HG03095 (cell line): ENCODE data around the gene CYP4B1.
"Not testable (repeated sequence)": the region's sequence is repeated elsewhere in the genome, so short reads cannot be mapped to it uniquely, and the experiment has no call there.

ENCODE experiments used
- ATAC-seq: cut with Tn5 transposase; IDR thresholded peaks from one replicate; pipeline ENCODE4 v1.9.1; 2021; ENCODE audit warnings: moderate library complexity; ENCODE audit not compliant: unreplicated experiment

CYP4B1 gene

DNA sequence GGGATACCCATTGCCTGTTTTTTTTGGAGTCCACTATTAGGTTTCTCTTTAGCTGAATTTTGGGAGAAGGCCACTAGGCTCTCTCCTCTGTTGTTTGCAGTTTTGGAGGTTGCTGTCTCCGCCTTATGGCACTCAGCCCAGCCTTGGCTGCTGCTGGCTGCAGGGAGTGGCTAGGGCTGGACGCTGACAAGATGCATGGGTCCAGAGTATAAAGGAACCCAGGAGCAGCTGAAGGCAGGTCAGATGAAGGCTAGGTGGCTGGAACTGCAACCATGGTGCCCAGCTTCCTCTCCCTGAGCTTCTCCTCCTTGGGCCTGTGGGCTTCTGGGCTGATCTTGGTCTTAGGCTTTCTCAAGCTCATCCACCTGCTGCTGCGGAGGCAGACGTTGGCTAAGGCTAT, at the start of gene CYP4B1:
Gene CYP4B1, plus strand, starts transcription at position 237 of the 400 bp plus-strand sequence. Its CDS starts 36 bp downstream, at position 273.
- no peak for ATAC-seq

DNA sequence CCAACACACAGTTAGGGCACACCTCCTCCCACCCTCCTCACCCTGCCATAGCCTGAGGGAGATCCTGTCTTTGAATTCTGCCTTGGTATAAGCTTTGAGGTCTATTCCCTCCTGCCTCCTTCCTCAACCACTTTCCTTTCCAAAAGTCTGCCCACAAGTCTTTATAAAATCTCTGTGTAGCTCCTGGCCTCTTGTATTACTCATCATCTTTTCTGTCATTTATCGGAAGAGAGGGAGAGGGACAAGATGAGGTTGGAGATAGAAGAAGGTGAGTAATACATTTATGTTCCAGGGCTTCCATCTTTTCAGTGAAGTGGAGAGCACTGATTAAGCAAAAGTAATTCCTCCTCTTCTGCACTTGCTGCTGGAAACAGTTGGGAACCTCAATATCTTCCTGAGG, 49.4 kb upstream of the CYP4B1 start:
- no peak for ATAC-seq

DNA sequence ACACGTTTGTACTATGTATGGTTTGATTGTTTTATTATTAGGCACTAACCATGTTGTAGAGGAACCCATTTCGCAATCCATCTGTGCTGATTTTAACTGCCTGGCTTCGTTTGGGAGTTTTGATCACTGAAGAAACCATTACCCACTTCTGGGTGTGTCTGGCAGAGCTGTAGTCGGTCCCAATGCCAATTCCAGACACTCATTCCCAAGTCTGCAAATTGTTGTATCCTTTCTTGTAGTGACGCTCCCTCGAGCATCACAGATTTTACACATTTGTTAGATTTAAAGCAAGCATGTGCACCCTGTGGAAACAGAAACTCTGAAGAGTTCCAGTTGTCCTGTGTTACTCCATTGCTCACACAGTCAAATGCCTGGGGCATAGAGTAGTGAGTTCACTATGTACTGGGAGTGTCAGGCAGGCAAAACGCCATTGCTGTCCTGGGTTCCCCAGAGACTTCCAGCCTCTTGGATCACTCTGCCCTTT, 48.9 kb upstream of the CYP4B1 start:
- no peak for ATAC-seq

DNA sequence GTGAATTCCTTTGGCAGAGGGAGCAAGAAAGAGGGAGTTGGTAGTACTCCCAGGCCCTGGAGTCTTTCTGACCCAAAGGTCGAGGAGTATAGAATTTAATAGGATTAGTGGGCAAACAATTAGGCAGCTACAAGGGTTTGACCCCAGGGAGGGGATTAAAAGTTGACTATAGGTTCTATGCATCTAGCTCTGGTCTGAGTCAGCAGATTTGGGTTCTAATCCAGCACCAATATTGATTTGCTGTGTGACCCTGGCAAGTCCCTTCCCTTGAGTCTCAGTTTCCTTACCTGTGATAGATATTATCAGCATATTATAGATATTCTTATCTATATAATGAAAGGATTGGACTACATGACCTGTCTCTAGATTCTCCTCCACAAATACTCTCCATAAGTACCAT, 44.9 kb upstream of the CYP4B1 start:
- no peak for ATAC-seq

DNA sequence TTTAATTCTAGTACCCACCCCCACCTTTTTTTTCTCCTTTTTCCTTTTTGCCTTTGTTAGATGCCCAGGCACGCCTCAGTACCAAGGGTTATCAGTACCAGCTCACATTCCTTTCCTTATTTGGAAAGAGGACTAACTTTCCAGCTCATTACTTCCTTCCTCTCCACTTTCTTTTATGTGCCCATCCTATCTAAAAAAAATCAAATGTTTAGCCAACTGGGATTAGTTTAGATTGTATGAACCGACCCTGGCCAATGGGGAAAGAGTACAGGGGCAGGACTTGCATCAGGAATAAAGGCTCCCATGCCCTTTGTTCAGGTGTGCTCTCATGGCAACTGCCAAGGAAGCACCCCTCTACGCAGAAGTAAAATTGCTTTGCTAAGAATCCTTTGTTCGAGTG, 44.1 kb upstream of the CYP4B1 start:
- ATAC-seq = not testable (repeated sequence)

DNA sequence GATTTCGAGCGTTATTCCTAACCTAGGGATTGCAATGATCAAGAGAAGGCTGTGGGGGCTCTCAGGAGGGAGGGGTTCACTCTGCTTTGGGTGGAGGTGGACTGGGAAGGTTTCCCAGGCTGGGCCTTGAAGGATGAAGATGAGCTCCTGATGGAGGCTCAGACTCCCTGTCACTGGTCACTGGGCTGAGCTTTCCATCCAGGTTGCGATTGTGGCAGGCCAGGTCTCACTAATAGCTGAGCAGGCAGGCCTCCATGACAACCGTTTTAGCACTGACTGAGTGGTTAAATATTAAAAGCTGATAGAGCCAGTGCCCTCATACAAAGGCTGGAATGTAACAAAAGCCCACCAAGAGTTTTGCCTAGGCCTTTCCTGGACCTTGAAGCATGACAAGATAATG, 43.7 kb upstream of the CYP4B1 start:
- no peak for ATAC-seq

DNA sequence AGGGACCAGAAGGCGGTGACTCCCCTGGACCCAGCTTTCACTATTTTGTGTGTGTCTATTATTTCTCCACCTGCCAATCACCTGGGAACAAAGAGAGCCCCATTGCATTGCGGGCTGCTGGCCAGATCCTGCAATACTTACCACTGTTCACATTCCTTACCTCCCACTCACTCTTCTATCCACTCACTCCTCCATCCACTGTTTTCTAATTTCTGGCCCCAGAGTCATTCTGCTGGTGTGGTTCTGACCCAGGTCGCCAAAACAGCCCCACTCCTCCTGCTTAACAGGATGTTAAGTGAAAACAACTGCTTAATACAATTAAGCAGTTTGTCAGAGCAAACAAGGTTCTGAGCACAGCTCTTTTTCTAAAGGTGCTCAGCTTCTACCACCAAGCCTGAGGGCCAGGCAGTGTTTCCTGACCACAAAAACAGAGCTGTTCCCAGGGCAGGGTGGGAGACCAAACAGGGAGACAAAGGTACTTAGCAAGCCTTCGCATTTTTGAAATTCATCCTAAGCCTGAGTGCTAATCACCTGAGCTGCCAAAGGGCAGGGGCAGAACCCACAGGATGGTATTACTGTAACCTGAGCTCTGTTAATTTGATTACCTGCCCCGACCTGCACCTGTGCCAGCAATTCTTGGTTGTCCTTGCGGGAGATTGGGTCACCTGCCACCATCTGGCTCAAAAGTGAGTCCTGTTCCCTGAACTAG, 41.4 kb upstream of the CYP4B1 start:
- ATAC-seq = no peak

DNA sequence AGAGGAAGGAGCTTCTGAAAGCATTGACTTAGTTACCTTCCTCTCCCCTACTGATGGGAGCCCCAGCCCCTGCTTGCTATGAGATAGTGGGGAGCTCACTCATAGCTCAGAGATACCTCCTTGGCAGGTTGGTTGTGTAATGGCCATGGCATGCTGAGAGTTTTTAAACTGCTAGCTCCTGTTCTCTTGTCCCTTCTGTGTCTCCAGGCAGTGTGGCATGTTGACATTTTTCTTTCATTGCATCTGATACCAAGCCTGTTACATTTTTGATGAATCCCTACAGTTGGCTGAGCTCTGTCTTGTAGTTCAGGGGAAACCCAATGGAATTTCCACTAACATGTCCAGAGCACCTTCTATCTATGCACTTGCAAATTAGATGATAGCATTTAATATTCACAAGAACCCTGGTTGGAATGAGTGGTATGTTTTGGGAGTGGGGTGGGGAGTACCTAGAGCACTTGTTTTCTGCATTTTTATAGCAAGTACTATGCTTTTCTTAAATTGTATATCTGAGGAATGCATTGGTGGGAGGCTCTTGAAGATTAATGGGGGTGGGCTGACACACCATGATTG, 40.8 kb upstream of the CYP4B1 start:
- ATAC-seq = no peak

DNA sequence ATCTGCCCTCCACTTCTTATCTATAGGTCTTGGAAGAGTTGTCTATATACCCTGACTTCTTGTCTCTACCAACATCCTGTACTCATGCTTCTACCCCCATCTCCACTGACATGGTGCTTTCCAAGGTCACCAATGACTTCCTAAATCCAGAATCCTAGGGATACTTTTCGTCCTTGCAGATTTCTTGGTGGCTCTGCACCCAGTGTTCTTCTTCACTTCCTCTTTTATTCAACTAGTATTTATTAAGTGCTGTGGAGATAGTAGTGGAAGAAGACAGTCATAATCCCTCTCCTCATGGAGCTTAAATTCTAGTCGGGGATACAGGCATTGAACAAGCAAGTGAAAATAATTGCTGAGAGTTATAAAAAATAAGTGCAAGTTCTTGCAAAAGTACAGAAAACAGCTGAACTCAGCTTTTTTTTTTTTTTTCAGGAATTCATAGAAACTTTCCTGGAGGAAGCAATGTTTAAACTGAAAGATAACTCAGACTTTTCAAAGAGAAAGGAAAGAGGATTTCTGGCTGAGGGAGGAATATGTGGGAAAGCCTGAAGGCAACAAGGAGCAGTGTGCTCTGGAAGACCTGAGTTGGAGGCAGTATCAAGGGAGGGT, 38.2 kb upstream of the CYP4B1 start:
- ATAC-seq = no peak

DNA sequence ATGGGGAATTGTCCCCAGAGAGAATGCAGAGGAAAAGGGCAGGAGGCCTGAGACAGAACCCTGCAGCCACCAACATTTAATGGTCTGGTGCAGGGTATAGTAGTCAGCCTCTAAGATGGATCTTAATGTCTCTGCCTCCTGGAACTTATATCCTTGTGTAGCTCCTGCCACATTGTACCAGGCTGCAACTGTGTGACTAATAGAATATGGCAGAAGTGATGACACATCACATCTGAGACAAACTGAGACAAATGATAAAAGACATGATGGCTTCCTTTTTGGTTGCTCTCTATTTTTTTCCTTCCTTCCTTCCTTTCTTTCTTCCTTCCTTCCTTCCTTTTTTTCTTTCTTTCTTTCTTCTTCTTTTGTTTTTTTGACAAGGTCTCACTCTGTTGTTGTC, 37.1 kb upstream of the CYP4B1 start:
- ATAC-seq = no peak

DNA sequence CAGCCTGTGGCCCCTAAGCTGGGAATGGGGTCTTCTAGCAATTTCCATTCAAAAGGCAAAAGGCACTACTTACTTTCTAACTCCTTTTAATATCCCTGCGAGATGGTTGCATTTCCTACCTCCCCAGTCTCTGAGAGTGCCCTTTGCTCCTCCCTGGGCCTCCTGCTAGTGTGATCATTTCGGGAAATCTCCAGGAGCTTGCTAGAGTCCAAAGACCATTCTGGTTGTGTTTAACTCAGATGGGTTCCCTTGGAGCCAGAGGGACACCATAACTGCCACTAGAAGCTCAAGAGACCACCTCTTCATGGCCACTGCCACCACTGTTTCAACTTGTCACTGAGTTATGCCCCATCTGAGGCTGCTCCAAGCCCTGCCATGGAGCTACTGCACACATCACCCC, 34.4 kb upstream of the CYP4B1 start:
- ATAC-seq = no peak

DNA sequence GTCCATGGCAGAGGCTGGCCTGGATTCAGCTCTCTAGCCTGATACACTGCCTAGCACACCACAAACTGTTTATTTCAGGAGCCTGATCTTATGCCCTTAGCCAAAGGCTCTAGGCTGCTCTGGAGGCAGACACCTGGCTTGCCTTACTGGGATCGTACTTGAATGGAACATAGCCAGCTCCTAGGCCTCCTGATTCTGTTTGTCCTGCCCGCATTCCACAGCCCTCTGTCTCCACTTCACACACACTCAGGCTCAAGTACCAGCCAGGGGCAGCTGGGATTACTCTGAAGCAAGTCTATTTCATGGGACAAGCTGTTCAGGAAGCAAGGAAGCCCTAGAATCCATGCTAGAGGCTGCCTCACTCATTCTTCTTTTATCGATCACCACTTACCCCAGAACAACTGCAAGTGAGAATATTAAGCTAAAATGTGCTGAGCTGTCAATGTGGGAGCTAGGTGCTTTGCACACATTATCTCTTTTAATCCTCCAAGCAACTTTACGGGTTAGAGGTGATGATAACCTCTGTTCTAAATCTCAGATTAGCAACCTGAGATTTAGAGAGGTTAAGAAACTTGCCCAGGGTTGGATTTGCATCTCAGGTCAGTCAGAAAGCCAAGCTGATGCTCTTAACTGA, 31.1 kb upstream of the CYP4B1 start:
- no peak for ATAC-seq

DNA sequence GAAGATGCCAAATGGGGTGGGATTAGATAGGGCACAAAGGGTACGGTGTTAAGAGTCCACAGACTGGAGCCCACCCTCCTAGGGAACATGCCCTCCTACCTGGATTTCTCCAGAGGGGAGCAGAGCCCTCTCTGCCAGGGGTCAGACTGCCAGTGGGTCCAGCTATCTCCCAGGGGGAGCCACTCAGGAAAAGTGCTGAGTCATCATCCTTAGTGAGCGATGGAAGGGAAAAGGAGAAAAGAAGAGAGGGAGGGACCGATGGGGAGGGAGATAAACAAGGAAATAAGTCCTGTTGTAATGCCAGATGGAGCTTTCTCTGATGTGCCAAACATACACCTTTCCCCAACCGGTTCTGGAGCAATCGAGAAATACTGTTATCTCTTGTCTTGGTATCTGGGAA, 30.4 kb upstream of the CYP4B1 start:
- ATAC-seq = no peak

DNA sequence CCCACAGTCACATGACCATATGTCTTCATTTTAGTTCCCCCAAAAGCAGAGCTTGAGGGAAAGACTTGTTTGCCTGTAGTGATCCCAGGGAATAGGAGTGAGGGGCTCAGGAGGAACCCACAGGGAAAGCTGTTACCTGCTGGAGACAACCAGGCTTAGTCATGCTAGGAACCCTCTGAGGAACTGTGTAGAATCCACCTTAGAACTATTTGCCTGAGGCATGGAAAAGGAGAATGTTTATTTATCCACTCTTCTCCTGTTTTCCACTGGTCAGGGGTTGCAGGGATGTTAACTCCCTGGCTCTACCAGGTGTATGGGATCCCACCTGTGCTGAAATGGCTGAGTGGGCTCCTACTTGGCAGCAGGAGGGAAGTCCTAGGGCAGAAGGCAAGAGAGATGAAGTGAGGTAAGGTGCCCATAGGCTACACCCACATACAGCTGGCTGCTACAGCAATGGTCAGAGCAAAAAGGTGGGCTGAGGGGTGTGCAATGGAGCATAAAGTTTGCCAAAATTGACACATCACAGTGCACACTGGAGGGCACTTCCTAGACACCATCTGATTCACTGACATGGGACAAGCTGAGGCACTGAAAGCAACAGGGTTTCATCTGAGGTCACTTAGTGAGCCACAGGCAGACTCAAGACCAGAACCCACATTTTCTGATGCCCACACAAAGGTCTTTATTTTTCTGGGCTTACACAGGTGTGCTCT, 29.7 kb upstream of the CYP4B1 start:
- ATAC-seq = no peak

DNA sequence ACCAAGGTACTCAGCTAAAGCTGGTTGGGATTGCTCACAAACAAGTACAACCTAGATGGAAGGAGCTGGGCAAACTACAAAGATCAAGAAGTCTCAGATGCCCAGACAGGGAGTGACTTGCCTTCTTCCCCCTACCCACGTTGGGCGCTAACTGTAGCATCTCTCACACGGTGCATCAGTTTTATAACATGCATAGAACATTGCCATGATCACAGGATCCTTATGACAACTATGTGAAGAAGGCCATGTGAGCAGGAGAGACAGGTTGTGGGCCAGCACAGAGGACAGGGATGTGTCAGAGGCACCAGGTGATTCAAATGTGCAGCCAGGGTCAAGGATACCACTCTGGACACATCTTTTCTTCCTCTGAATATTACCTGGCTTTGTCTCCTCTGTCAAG, 28.3 kb upstream of the CYP4B1 start:
- no peak for ATAC-seq

DNA sequence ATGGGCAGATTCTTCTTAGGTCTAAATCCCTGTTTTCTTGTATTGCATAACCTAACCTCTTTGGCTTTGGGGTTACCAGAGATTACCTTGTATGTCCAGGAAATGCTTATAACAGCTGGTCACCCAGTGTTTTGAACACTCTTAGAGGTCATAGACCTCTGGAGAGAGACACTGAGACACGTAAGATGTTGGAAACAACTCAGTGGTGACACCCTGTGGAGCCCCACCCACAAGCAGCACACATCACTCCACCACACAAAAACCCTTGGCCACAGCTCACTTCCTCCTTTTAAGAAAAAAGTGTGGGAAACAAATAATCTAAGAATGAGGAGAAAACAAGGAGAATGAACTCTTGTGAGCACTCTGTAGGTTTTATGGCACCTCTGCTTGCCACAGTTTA, 26.3 kb upstream of the CYP4B1 start:
- ATAC-seq = no peak

DNA sequence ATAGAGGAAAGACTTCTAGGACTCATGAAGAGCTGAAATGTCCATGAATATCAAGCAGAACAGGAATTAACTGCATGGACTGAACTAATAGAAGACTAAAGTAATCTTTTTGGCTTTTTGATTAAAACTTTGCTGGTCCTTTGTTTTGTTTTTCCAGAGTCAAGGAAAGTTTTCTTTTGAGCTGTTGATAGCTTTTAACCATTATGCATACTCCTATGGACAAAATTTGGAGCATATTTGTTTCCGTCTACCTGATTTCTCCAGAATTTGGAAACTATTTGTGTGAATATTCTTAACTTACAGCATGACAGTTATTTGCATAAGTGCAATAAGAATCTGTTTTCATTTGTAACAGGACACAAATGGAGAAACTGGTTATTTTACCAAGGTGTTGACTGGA, 24.5 kb upstream of the CYP4B1 start:
- no peak for ATAC-seq

DNA sequence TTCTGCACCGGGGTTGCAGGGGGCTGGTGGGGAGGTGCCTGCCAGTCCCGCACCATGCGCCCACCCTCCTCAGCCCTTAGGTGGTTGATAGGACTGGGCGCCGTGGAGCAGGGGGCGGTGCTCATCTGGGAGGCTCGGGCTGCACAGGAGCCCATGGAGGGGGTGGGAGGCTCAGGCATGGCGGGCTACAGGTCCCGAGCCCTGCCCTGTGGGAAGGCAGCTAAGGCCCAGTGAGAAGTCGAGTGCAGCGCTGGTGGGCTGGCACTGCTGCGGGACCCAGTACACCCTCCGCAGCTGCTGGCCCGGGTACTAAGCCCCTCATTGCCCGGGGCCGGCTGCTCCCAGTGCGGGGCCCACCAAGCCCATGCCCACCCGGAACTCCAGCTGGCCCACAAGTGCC, 20.4 kb upstream of the CYP4B1 start:
- ATAC-seq = not testable (repeated sequence)

DNA sequence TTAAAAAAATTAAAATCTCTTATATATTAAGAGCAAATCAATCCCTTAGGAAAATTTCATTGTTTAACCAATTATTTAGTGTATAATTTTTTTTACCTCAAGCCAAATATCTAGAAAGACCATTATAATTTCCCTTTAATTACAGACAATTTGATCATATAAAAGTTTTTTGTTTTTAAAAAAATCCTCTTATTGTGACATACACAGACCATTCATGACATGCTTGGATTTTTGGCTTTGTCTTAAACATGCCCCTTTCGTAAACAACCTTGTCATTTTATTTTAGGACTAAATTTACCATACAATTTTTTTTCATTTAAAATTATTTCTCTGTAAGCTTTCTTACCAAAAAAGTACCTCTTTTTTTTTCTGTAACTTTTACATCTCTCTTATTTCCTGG, 14.2 kb upstream of the CYP4B1 start:
- ATAC-seq = no peak

DNA sequence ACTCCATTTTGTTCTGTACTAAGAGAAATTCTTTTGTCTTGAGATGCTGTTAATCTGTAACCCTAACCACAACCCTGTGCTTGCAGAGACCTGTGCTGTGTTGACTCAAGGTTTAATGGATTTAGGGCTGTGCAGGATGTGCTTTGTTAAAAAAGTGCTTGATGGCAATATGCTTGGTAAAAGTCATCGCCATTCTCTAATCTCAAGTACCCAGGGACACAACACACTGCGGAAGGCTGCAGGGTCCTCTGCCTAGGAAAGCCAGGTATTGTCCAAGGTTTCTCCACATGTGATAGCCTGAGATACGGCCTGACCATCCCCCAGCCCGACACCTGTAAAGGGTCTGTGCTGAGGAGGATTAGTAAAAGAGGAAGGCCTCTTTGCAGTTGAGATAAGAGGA, 10.2 kb upstream of the CYP4B1 start:
- not testable (repeated sequence) for ATAC-seq

DNA sequence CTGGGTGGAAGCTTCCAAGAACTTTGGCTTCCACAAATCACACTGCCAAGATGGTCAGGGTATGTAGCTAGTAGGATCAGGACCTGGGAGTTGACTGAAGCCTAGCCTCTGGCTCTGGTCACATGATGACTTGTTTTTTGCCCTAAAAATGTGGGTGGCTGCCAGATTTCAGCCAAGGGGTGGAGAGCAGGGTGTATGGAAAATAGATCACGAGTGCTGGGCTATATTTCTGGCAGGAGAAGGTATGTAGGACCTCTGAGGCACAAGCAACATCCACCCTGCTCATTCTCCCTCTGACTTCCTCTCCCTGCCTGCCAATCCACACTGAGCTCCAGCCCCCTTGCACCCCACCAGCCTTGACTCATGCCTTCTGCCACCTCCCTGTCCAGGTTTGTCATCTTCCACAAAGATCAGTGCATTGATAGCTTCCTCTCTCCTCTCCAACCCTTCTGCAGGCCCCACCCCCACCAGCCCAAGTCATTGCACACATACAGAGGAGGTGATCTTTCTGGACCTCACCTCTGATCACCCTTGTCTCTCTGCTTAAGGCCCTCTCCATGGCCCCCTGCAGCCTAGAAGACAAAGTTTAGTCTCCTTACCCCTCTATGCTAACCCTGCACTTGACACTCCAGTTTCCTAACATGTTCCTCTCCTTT, 8.3 kb upstream of the CYP4B1 start:
- no peak for ATAC-seq
